GM12874 (cell line): ENCODE data around the gene TMEM53.

Experiments
- TF ChIP-seq, protein P1 (sequence below): IDR thresholded peaks from 2 replicates; pipeline ENCODE4 v1.5.1; 2011; ENCODE audit warnings: low read depth, mild to moderate bottlenecking, control low read depth, low read length, moderate library complexity; ENCODE audit not compliant: insufficient read depth

Gene TMEM53

GRCh38 chr1:44675186-44675585 lies 905 bp upstream of the TMEM53 start:
- TF ChIP-seq, protein P1, sequence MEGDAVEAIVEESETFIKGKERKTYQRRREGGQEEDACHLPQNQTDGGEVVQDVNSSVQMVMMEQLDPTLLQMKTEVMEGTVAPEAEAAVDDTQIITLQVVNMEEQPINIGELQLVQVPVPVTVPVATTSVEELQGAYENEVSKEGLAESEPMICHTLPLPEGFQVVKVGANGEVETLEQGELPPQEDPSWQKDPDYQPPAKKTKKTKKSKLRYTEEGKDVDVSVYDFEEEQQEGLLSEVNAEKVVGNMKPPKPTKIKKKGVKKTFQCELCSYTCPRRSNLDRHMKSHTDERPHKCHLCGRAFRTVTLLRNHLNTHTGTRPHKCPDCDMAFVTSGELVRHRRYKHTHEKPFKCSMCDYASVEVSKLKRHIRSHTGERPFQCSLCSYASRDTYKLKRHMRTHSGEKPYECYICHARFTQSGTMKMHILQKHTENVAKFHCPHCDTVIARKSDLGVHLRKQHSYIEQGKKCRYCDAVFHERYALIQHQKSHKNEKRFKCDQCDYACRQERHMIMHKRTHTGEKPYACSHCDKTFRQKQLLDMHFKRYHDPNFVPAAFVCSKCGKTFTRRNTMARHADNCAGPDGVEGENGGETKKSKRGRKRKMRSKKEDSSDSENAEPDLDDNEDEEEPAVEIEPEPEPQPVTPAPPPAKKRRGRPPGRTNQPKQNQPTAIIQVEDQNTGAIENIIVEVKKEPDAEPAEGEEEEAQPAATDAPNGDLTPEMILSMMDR, result no peak

DNA sequence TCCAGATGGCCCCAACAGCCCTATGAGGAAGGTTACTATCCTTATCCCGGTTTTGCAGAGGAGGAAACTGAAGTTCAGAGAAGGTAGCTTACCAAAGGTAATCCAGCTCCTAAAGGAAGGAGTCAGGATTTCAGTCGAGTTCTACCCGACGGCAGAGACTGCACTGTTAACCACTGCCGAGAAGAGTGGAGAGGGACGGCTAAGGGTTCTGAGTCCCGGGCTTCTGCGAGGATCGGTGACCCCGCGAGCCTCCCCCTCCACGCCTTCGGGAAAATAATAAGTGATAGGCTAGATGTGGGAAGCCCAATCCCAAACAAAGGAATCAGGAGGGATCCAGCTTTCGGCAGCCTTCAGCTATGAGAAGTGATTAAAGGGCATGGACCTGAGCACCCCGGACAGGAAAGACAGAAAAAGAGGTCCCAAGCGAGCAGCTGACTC lies 587 bp downstream of the TMEM53 start:
- TF ChIP-seq, protein P1, result no peak

GRCh38 chr1:44672961-44673674 lies 1.2 kb downstream of the TMEM53 start:
- TF ChIP-seq, protein P1, result no peak

DNA sequence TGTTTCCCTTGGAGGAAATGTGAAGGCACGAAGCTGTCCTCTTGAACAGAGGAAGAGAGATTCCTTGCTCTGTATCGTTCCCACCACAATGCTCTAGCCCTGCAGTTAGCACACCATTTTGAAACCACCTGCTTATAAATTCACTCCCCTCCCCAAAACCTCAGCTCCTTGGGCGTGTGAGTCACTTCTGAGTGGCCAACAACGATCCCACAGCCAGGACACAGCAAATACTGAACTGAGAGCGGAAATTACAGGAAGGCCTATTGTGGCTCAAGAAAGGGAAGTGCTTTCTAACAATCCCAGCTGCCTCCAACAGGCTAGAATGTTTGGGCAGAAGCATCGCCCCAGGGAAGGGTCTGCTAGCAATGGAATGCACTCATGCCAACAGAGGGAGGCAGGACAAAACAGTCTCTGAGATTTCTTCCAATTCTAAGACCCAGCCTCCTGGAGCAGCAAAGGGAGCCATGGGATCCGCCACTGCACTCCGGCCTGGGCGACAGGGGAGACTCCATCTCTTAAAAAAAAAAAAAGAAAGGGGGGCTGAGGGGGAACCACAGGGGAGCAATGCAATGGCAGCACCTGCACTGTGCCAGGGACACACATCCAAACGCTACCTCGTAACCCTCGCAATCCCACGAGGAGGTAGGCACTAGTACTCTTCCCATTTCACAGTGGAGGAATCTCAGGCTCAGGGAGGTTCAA lies 1.9 kb downstream of the TMEM53 start:
- TF ChIP-seq, protein P1, result no peak

DNA sequence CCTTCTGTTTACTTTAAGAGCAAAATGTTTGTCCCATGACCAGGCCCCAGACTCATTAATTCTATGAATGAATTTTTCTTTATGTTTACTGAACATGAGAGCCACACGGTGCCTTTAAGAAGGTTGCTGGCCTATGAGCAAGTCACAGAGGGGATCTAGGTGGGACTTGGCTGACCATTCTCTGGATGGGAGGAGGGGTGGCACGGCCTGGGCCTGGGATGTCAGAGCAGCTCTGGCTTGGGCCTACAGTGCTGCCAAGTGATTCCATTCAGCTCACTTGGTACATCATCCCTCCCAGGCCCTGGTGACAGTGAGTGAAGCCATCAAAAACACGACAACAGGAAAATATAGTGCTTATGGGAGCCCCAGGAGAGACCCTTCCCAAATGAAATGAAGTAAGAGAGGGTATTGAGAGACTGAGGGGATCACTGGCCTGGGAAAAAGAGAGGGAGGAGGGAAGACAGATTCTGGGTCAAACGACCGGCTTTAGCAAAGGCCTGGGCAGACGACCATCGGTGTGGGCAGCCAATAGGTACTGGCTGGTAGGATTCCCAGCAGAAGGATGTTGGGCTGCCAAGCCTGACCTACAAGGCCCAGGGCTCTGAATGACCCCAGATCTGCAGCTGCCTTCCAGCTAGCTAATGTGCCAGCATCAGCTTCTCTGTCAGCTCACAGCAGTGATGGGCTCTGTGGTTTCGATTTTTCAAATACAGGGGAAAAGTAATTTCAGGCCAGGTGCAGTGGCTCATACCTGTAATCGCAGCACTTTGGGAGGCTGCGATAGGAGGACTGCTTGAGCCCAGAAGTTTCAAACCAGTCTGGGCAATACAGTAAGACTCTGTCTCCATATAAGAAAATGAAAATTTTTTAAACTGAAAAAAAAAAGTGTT lies 3.3 kb downstream of the TMEM53 start:
- TF ChIP-seq, protein P1, result no peak

DNA sequence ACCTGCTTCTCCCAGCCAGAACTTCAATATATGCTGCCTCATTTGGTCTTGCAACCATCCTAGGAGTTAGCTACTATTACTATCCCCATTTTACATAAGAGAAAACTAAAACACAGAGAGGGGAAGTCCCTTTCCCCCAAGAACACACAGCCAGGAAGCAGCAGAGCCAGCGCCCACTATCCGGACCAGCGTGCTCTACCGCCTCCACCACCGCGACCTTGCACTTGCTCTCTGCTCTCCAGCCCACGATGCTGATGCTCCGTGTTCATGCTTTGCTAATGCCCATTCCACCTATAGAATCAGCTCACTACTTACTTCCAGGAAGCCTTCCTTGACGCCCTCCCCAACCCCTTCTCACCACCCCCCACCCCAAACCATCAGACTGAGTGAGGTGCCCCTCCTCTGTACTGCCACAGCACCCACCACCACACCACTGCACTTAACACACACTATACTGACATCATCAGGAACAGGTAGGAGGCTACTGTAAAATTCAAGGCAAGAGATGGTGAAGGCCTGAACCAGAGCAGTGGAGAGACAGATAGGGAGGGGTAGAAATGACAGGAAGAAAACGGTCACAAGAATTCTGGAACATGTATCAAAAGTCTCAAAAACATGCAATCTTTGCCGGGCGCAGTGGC lies 9.4 kb downstream of the TMEM53 start:
- TF ChIP-seq, protein P1, result no peak
